WTC11 (cell line): Measurements from ENCODE around the gene LHFPL2. TPM values are rescaled to one million over a fixed set of nuclear protein-coding genes. Genes with fewer than 3 reads are reported as not detected.

Experiments
- ATAC-seq: fragments of 200-7000 bp; cut with Tn5 transposase; 2 replicates; pipeline ENCODE4 v1.10.0; 2021; ENCODE audit warnings: mild to moderate bottlenecking, moderate library complexity
- CTCF ChIA-PET: fragments of 300-600 bp; sonication (Branson Sonifier 250); formaldehyde crosslinking; loops from one replicate; lab custom pipeline; 2021; ENCODE audit warnings: antibody characterized with exemption; lab: Charles Lee
- POLR2A ChIA-PET: fragments of 350-600 bp; sonication (Branson Sonifier 250); formaldehyde crosslinking; loops from one replicate; lab custom pipeline; 2021; ENCODE audit warnings: antibody characterized with exemption; lab: Charles Lee
- DNase-seq: peaks from one replicate; pipeline ENCODE4 v3.0.0; 2021; ENCODE audit warnings: low spot score
- H3K27ac Mint-ChIP-seq: 2 replicates; pipeline ENCODE4 v1.8.0; 2021; ENCODE audit warnings: mixed read lengths
- H3K27me3 Mint-ChIP-seq: 2 replicates; pipeline ENCODE4 v1.8.0; 2021; ENCODE audit warnings: low read depth, mild to moderate bottlenecking, moderate library complexity, mixed read lengths
- H3K36me3 Mint-ChIP-seq: 2 replicates; pipeline ENCODE4 v1.8.0; 2021; ENCODE audit warnings: mixed read lengths
- H3K4me1 Mint-ChIP-seq: 2 replicates; pipeline ENCODE4 v1.8.0; 2022; ENCODE audit warnings: mixed read lengths
- H3K4me3 Mint-ChIP-seq: 2 replicates; pipeline ENCODE4 v1.8.0; 2021; ENCODE audit warnings: mild to moderate bottlenecking, moderate library complexity, mixed read lengths
- H3K9me3 Mint-ChIP-seq: 2 replicates; pipeline ENCODE4 v1.8.0; 2021; ENCODE audit warnings: mixed read lengths
- AFF4 ChIP-seq: sonication (generic); formaldehyde crosslinking; IDR thresholded peaks from 2 replicates; pipeline ENCODE4 v1.8.1; 2023; ENCODE audit warnings: mild to moderate bottlenecking, missing genetic modification reagents, borderline replicate concordance
- ARID4B ChIP-seq: sonication (generic); formaldehyde crosslinking; IDR thresholded peaks from 2 replicates; pipeline ENCODE4 v1.8.0; 2023; ENCODE audit warnings: missing genetic modification reagents, mild to moderate bottlenecking, borderline replicate concordance
- CTCF ChIP-seq: fragments of 200-600 bp; IDR thresholded peaks from 2 replicates; pipeline ENCODE4 v1.8.0; 2022; ENCODE audit warnings: antibody characterized with exemption
- GRHL2 ChIP-seq: fragments of 250-450 bp; sonication (Bioruptor Pico); IDR thresholded peaks from 2 replicates; pipeline ENCODE4 v1.8.0; 2022; ENCODE audit warnings: mild to moderate bottlenecking, moderate library complexity; ENCODE audit not compliant: insufficient replicate concordance, severe bottlenecking
- JAZF1 ChIP-seq: fragments of 250-450 bp; sonication (Bioruptor Pico); IDR thresholded peaks from 2 replicates; pipeline ENCODE4 v1.9.0; 2021; ENCODE audit warnings: moderate library complexity, mild to moderate bottlenecking, inconsistent platforms
- KAT7 ChIP-seq: sonication (generic); formaldehyde crosslinking; IDR thresholded peaks from 2 replicates; pipeline ENCODE4 v1.8.1; 2023; ENCODE audit warnings: missing genetic modification reagents, mild to moderate bottlenecking, borderline replicate concordance
- OVOL2 ChIP-seq: fragments of 250-450 bp; sonication (Bioruptor Pico); IDR thresholded peaks from 2 replicates; pipeline ENCODE4 v1.9.0; 2021; ENCODE audit warnings: mild to moderate bottlenecking, borderline replicate concordance
- PRDM15 ChIP-seq: sonication (generic); formaldehyde crosslinking; IDR thresholded peaks from 2 replicates; pipeline ENCODE4 v1.8.0; 2022; ENCODE audit warnings: missing genetic modification reagents
- RORB ChIP-seq: fragments of 250-450 bp; sonication (Bioruptor Pico); IDR thresholded peaks from 2 replicates; pipeline ENCODE4 v1.9.0; 2021; ENCODE audit warnings: mild to moderate bottlenecking
- ZBTB43 ChIP-seq: sonication (generic); formaldehyde crosslinking; IDR thresholded peaks from 2 replicates; pipeline ENCODE4 v1.8.1; 2023; ENCODE audit warnings: mild to moderate bottlenecking, missing genetic modification reagents
- ZNF396 ChIP-seq: fragments of 250-450 bp; sonication (Bioruptor Pico); IDR thresholded peaks from 2 replicates; pipeline ENCODE4 v1.8.0; 2021; ENCODE audit warnings: mild to moderate bottlenecking, moderate library complexity, borderline replicate concordance
- total RNA-seq: library from RNA; stranded (reverse); gene quantifications from 3 replicates; pipeline ENCODE4 v1.2.3, GENCODE V29; 2021
- TF ChIP-seq, protein P1 (sequence below): fragments of 250-450 bp; sonication (Bioruptor Pico); conservative IDR thresholded peaks from 2 replicates; pipeline ENCODE4 v1.9.0; 2021; ENCODE audit warnings: mild to moderate bottlenecking

Gene LHFPL2
- total RNA-seq, 1 experiment from 2014 or later: 40.6 TPM

DNA sequence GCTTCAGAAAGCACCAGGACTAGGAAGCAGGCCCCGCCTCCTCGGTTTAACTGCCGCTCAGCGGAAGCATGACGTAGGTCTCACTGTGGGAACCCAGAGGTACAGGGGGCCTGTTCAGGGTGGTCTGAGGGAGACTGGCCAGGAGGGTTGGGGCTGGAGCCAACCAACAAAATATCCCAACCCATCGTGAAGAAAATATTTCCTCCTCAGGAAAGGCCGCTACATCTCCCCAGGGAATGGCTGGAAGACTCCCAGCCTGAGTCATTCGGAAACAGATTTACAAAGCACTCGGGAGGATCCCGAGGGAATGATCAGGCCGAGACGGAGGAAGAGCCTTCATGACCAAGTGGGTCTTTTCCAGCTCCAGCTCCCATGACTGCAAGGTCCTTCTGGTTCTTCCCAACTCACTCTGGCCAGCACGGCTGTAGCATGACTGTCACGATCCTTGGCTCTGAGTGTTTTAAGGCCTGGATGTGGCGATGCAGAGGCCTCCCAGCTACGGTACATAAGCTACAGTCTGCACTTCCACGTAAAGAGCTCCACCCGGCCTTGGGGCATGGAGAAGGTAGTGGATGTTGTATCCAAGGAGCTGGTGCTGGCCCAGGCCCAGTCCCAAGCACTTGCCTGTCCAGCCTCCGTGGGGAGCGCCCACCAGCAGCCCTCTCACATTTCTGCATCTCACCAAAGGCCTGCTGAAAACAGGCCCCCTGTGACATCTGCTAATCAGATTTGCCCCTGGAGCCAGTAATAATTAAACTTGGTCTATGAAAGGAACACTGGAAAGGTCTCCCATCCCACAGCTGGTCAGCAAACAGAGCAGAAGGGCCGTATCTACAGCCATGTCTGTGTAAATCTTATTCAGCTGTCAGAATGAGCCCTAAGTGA, 100.6 kb downstream of the LHFPL2 start:
- no peak for DNase-seq
- peaks cover 33% of the 10 kb centered on the region for H3K36me3 Mint-ChIP-seq
- ChIA-PET POLR2A (interaction anchor here (0.5 to 1.0 kb wide), 2 partner anchors 20 to 144 kb away, joined by 4 read pairs; no protein-coding TSS in a partner anchor), CTCF (interaction anchor here (1.0 kb wide), 1 partner anchor 15 kb away, joined by 3 read pairs; no protein-coding TSS in a partner anchor)
- no peak overlapping the region for H3K4me3 Mint-ChIP-seq
- peak overlapping the region; percentile 25 for H3K27ac Mint-ChIP-seq
- peak; percentile 41 for ATAC-seq
- TF ChIP-seq GRHL2 (CRISPR knock-in tag) (no peak), RORB (CRISPR knock-in tag) (no peak), OVOL2 (CRISPR knock-in tag) (no peak), ZNF396 (CRISPR knock-in tag) (no peak), KAT7 (CRISPR knock-in tag) (no peak), CTCF (no peak), AFF4 (CRISPR knock-in tag) (no peak), PRDM15 (CRISPR knock-in tag) (no peak), ARID4B (CRISPR knock-in tag) (no peak), JAZF1 (no peak), ZBTB43 (no peak)
- TF ChIP-seq, protein P1, sequence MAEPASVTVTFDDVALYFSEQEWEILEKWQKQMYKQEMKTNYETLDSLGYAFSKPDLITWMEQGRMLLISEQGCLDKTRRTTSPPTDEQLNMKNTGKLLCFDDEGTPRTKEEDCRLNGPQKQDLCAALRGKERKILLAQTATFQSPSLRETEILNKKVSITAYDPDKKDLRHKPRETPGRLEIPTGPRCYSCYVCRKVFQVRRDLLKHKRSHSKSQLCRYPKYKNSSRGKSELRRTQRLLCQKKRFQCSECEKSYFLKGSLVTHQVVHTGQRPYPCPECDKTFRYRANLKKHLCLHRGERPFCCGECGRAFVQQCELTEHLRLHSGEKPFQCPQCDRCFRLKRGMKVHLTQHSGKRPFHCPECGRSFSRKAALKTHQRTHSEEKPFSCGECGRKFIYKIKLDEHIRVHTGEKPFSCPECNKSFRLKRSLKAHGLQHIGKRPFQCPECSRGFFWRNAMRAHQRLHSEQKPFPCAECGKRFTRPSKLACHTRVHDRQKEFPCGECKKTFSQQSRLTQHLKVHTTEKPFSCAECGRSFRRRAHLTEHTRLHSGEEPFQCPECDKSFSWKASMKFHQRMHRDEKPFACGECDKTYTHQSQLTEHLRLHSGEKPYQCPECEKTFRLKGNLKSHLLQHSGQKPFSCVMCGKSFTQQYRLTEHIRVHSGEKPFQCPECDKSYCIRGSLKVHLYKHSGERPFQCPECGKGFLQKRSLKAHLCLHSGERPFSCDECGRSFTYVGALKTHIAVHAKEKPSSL (CRISPR knock-in tag): no peak
- H3K9me3 Mint-ChIP-seq: peaks cover 26% of the 10 kb centered on the region
- peaks cover 40% of the 10 kb centered on the region for H3K4me1 Mint-ChIP-seq
- H3K27me3 Mint-ChIP-seq: no peaks in the 10 kb centered on the region
